Lower lobe of right lung (tissue), 2 donors: Measurements from ENCODE around the gene NUB1. TPM values are rescaled to one million over a fixed set of nuclear protein-coding genes. Genes with fewer than 3 reads are reported as not detected.

Source experiments
- ATAC-seq, 2 donors: fragments of 200-7000 bp; cut with Tn5 transposase; one replicate each; pipeline ENCODE4 v1.9.1; 2020 to 2022; ENCODE audit warnings: mild to moderate bottlenecking in 2 of 2, moderate library complexity in 2 of 2
- DNase-seq: peaks from one replicate; pipeline ENCODE4 v3.0.0-alpha.2; 2020
- H3K27ac ChIP-seq: fragments of 200-600 bp; one replicate; pipeline ENCODE4 v1.8.0; 2022
- H3K27me3 ChIP-seq: fragments of 200-600 bp; one replicate; pipeline ENCODE4 v1.8.0; 2022; ENCODE audit warnings: low read depth
- H3K36me3 ChIP-seq: fragments of 200-600 bp; one replicate; pipeline ENCODE4 v1.8.0; 2022; ENCODE audit warnings: mild to moderate bottlenecking
- H3K4me1 ChIP-seq: fragments of 200-600 bp; one replicate; pipeline ENCODE4 v1.8.0; 2022
- H3K4me3 ChIP-seq: fragments of 200-600 bp; one replicate; pipeline ENCODE4 v1.8.0; 2022; ENCODE audit warnings: mild to moderate bottlenecking
- H3K9me3 ChIP-seq: fragments of 200-600 bp; one replicate; pipeline ENCODE4 v1.8.0; 2022
- intact Hi-C: fragments of 100-400 bp; cut with DNase I; formaldehyde crosslinking; loops from one replicate; pipeline ENCODE4 v1.11.0; 2022
- total RNA-seq: library from RNA; stranded (reverse); fragmentation: NEBNext Ultra II Directional; extraction: Animal tissue kit (Norgen Biotek cat#: 25700); gene quantifications from one replicate; pipeline ENCODE4 v1.2.1, GENCODE V29; 2021
- TF ChIP-seq, protein P1 (sequence below): fragments of 200-600 bp; IDR thresholded peaks from one replicate; pipeline ENCODE4 v1.8.0; 2022; ENCODE audit warnings: antibody characterized with exemption, mild to moderate bottlenecking
- donor health status: DM: no; HTN: yes; CAD: no; lungs with severe emphysema.

The NUB1 gene
- total RNA-seq, 1 donor from 2014 or later: 53.7 TPM

DNA sequence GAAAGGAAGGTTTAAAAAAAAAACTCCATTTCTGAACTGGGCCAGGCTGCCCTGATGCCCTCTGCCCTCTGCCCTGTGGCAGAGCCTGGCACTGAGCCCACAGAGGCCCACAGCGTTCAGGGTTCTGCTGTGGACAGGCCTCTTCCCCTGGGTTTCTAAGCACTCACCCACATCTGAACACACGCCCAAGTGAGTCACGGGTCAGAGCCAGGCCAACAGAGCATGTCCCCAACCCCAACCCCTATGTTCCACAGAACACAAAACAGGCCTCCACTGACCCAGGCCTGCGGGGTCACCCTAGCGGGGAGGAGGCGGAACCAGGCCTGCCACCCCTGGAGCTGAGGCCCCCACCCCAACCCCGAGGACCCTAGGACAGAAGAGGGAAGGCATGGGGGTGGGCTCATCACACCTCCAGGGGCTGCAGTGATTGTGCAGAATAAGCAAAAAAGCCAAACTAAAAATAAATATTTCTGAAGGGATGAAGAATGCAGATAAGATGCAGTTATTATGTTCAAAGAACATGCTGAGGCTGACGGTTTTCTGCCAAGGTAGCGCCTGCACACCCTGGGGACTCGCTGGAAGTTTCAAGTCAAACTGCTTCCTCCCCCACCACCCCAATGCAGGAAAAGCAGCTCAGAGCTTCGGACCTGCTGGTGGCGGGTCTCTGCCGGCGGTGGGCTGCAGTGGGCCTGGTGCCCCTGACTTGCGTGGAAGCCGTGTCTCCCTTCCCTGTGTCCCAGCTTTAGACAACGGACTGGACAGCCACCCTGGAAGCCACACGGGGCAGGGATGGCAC is 62.8 kb downstream of the NUB1 start:
- peaks cover 30% of the 10 kb centered on the region for H3K4me1 ChIP-seq
- no peaks in the 10 kb centered on the region for H3K36me3 ChIP-seq
- no peak overlapping the region for H3K27ac ChIP-seq
- TF ChIP-seq, protein P1, sequence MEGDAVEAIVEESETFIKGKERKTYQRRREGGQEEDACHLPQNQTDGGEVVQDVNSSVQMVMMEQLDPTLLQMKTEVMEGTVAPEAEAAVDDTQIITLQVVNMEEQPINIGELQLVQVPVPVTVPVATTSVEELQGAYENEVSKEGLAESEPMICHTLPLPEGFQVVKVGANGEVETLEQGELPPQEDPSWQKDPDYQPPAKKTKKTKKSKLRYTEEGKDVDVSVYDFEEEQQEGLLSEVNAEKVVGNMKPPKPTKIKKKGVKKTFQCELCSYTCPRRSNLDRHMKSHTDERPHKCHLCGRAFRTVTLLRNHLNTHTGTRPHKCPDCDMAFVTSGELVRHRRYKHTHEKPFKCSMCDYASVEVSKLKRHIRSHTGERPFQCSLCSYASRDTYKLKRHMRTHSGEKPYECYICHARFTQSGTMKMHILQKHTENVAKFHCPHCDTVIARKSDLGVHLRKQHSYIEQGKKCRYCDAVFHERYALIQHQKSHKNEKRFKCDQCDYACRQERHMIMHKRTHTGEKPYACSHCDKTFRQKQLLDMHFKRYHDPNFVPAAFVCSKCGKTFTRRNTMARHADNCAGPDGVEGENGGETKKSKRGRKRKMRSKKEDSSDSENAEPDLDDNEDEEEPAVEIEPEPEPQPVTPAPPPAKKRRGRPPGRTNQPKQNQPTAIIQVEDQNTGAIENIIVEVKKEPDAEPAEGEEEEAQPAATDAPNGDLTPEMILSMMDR: no peak
- no peak overlapping the region for H3K4me3 ChIP-seq
- DNase-seq (peak; percentile 81), ATAC-seq (peak; percentile 81 to 83)
- peaks cover 22% of the 10 kb centered on the region for H3K27me3 ChIP-seq
- no peaks in the 10 kb centered on the region for H3K9me3 ChIP-seq
- intact Hi-C loops: no loop called here

DNA sequence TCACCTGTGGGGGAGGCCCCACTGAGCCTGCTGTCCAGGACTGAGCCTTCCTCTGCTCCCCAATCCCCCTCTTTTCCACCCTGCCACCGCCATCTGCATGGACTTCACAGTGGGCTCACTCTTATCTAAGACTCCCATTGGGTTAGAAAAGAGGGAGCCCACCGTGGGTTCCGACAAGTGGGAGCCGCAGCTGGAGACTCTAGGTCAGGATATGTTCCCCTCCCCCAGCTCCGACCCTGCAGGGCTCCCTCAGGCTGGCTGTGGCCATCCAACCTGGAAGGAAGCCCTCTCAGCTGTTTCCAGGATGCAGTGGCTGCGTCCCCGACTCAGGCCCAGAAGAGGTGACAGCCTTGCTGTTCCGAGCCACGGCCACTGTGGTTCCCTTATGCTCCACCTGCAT is 63.4 kb downstream of the NUB1 start:
- Histone ChIP-seq H3K36me3 (no peaks in the 10 kb centered on the region), H3K9me3 (no peaks in the 10 kb centered on the region), H3K4me3 (no peak overlapping the region), H3K27me3 (peaks cover 28% of the 10 kb centered on the region), H3K4me1 (peaks cover 36% of the 10 kb centered on the region), H3K27ac (no peak overlapping the region)
- TF ChIP-seq, protein P1: no peak
- intact Hi-C loops: no loop called here
- ATAC-seq: no peak
- DNase-seq: no peak

DNA sequence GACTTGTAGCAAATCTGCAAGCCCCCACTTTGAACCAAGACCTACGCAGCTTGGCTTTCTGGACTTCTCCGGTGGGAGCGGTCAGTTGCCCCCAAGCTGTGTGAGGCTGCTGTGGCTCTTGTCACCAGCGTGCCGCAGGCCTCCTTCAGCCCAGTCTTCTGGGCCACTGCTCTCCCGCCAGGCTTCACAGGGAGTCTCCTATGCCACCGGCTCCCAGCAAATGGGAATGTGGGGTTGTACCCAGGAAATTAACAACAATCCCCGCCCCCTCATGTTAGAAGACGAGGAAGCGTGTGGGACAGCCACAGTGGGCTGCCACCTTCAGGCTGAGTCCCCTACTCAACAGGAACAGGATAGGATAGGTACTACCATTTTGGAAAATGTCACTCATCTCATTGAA is 64.0 kb downstream of the NUB1 start:
- Histone ChIP-seq H3K4me1 (peaks cover 42% of the 10 kb centered on the region), H3K36me3 (no peaks in the 10 kb centered on the region), H3K9me3 (no peaks in the 10 kb centered on the region), H3K27me3 (peaks cover 33% of the 10 kb centered on the region), H3K4me3 (no peak overlapping the region), H3K27ac (no peak overlapping the region)
- no peak for DNase-seq
- intact Hi-C loops: no loop called here
- no peak for ATAC-seq
- TF ChIP-seq, protein P1: no peak

DNA sequence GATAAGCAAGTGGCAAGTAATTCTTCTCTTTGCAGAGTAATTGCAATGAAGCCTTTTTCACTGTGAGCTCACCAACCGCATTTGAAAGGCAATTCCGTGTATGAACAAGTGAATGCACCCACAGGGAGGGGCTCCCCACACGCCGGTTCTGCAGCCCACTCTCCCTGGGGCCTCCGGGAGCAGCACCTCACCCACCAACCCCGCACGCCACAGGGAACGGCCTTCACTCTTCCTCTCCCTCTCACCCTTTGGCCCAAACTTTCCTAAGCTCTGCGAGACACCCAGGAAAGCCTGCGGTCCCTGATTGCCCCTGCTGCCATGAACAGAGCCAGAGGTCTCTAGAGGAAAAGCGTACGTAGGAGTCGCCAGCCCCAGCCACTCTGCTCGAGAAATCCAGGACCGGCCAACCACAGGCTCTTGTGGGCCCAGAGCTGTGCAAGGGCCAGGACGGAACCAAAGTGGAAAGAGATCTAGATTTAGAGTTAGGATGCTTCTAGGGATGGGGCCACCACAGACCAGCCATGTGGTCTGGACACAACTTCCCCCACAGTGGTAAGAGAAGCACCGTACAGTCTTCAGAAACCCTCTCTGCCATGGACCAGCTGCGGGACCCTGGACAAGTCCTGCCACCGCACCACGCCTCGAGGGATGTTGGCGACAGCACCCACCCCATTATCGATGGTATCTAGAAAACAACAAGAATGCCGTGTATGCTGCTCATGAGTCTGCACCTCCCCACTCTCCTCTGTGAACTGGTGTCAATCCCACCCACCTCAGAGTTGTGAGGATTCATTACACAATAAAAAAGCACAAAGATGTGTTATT is 64.7 kb downstream of the NUB1 start:
- H3K36me3 ChIP-seq: no peaks in the 10 kb centered on the region
- H3K4me3 ChIP-seq: no peak overlapping the region
- ATAC-seq: no peak
- H3K4me1 ChIP-seq: peaks cover 45% of the 10 kb centered on the region
- H3K9me3 ChIP-seq: no peaks in the 10 kb centered on the region
- intact Hi-C loops: no loop called here
- peaks cover 36% of the 10 kb centered on the region for H3K27me3 ChIP-seq
- TF ChIP-seq, protein P1: no peak
- H3K27ac ChIP-seq: no peak overlapping the region
- no peak for DNase-seq

DNA sequence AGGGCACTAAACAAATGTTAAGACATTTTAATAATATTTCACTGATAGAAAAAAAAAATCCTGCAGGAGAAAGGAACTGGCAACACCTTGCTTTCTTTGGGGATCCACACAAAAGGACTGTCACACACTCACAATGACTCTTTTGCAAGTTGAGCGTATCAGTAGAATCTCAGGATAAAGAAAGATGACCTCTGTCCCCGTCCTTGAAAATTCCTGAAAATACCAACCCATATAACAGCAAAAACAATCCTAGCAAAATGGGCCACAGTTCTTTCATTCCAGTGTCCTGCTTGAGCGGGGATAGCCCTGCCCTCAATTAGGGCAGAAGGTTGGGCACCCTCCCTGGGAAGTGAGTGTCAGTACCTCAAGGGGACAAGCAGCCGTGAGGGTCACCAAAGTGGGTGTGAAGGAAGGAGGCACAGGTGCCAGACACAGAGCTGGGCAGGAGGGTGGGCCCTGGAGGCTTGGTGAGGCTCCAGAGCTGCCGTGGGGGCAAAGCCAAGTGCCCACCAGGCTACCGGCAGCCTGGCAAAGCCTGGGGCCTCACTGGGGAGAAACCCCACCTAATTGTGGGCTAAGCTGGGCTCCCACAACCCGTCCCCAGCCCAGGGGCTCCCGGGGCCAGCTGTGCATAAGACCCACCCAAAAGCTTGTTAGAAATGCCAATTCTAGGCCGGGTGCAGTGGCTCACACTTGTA is 65.4 kb downstream of the NUB1 start:
- H3K9me3 ChIP-seq: no peaks in the 10 kb centered on the region
- intact Hi-C loops: no loop called here
- H3K27ac ChIP-seq: no peak overlapping the region
- no peak overlapping the region for H3K4me3 ChIP-seq
- no peaks in the 10 kb centered on the region for H3K36me3 ChIP-seq
- peaks cover 39% of the 10 kb centered on the region for H3K27me3 ChIP-seq
- TF ChIP-seq, protein P1: no peak
- no peak for DNase-seq
- H3K4me1 ChIP-seq: peaks cover 45% of the 10 kb centered on the region
- no peak for ATAC-seq
